ENCODE data around the gene KRTAP4-6.

DNA sequence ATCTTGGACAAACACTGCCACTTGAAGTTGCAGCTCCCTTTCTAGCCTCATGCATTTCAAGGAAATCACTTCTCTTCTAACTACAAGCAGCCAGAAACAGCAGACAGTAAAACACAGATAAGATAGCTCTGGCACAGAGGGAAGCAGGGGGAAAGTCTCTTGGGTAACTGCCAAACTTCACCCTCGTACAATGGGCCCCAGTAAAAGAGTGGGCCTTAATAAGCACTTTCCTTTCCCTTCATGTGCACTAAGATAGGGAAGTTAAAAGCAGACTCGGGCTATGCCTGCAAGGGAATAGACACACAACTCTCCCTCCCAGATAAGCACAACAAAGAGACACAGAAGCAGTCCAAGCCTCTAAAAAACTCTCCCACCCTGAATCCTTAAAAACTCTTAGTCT, 13.5 kb upstream of the KRTAP4-6 start:
- no peak for TF ChIP-seq POLR2A (IDR thresholded peaks at IDR 0.05)
- TF ChIP-seq, protein P1, sequence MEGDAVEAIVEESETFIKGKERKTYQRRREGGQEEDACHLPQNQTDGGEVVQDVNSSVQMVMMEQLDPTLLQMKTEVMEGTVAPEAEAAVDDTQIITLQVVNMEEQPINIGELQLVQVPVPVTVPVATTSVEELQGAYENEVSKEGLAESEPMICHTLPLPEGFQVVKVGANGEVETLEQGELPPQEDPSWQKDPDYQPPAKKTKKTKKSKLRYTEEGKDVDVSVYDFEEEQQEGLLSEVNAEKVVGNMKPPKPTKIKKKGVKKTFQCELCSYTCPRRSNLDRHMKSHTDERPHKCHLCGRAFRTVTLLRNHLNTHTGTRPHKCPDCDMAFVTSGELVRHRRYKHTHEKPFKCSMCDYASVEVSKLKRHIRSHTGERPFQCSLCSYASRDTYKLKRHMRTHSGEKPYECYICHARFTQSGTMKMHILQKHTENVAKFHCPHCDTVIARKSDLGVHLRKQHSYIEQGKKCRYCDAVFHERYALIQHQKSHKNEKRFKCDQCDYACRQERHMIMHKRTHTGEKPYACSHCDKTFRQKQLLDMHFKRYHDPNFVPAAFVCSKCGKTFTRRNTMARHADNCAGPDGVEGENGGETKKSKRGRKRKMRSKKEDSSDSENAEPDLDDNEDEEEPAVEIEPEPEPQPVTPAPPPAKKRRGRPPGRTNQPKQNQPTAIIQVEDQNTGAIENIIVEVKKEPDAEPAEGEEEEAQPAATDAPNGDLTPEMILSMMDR (IDR thresholded peaks at IDR 0.05 in 8 of 11, conservative IDR thresholded peaks at IDR 0.05 in 3 of 11): no peak
